HG02763 (cell line): Measurements from ENCODE around the gene CCT3.
"Not testable (repeated sequence)": the region's sequence is repeated elsewhere in the genome, so short reads cannot be mapped to it uniquely, and the experiment has no call there.

ENCODE experiments used
- ATAC-seq: cut with Tn5 transposase; IDR thresholded peaks from one replicate; pipeline ENCODE4 v1.9.1; 2021; ENCODE audit warnings: mild to moderate bottlenecking, moderate library complexity; ENCODE audit not compliant: unreplicated experiment

Gene CCT3

DNA sequence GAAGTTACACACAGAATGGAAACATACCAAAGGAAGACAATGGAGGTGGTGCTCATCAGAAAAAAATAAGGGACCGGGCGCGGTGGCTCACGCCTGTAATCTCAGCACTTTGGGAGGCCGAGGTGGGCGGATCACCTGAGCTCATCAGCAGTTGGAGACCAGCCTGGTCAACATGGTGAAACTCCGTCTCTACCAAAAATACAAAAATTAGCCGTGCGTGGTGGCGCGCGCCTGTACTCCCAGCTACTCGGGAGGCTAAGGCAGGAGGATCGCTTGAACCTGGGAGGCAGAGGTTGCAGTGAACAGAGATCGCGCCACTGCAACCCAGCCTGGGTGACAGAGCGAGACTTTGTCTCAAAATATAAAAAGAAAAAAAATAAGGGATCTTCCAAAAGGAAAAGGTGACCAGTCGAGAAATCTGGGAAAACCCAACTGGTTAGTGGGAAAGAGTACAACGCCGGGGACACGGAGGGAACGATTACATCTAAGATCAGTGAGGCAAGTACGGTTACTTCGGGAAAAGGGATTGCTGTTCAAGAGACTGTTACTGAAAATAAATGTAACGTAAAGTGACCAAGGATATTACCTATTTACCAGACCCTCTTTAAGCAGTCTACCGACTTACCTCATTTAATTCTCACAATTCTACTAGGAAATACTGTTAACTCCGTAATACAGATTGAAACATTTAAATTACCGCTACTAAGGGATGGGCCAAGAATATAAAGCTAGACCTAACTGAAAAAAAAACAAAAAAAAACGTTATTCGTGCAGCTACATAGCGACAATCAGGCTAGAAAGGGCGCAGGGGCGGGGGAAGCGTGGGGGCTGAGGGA, 822 bp downstream of the CCT3 start:
- ATAC-seq = no peak

DNA sequence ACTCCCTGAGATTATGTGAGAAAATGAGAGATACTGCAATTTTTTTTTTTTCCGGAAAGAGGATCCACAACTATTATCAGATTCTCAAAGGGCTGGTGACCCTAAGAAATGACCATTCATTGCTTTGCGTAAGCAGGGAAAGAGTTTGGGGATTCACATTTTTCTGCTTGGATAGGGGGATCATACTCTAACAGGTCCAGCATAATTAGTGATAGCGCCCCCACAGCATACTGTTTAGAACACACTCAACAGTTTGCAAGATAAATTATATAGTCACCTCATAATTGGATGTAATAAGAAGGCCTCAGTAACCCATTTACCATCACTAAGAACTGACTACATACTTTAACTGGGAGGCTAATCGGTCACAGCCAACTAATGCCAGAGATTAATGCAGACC, 1.9 kb downstream of the CCT3 start:
- ATAC-seq = no peak

DNA sequence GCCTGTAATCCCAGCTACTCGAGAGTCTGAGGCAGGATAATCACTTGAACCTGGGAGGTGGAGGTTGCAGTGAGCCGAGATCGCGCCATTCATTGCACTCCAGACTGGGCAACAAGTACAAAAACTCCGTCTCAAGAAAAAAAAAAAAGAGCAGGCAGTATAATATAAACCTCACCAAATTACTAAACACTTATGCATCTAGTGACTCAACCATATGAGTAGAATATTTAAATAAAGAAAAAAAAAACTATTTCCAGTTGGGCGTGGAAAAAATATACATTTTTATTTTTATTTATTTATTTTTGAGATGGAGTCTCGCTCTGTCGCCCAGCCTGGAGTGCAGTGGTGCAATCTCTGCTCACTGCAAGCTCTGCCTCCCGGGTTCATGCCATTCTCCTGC, 14.9 kb downstream of the CCT3 start:
- ATAC-seq = not testable (repeated sequence)

- ATAC-seq = no peak
Observed at GRCh38 chr1:156320560-156320959, 17.5 kb downstream of the CCT3 start.

DNA sequence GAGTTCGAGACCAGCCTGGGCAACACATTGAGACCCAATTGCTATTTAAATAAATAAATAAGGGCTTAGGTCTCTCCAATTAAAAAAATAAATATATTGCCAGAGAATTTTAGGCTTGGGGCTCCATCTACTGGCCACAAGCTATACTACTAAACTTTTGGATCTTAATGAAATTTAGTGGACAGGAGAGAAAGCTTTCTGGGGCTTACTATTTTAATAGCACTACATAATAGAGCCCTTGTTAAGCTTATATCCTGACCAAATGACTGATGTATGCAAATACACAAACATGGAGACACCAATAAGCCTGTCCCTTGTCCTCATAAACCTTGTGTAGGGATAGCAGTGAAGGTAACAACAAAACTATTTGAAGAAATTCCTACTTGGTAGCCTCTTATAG, 18.4 kb downstream of the CCT3 start:
- ATAC-seq = no peak

DNA sequence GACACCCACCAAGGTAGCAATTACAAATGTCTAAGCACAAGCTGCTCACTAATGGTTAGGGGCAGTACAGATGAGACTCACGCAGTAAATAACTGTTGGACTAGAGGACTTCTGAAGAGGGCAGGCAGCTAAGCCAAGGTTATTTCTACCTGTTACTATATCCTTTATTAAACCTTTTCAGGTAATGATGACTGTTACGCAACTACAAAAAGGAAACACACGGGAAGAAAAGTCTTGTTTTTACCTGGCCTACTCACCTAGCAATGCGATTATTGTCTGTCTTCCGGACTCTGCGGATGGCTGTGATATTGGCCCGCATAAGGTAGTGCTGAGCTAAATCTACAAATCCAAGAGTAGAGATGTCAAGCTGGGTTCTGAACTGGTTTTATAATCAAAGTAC, 21.2 kb downstream of the CCT3 start:
- no peak for ATAC-seq

- ATAC-seq = no peak
Observed at GRCh38 chr1:156310962-156311361, 27.1 kb downstream of the CCT3 start.

DNA sequence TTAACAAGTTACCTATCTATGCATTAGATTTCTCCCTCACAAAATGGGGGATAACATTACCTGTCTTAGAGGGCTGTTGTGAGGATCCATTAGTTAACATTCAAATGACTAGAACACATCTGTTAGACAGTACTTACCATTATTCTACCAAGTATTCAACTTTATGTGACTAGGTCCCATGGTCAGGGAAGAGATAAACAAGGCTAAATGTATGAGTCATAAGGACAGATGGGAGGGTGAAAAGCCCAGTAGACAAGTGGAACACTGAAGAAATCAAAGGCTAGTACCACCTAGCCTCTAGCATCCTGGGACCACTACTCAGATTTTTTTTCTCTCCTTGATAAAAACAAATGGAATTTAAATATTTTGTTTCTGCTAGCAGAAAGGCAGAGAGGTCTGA, 30.0 kb downstream of the CCT3 start:
- ATAC-seq = no peak

DNA sequence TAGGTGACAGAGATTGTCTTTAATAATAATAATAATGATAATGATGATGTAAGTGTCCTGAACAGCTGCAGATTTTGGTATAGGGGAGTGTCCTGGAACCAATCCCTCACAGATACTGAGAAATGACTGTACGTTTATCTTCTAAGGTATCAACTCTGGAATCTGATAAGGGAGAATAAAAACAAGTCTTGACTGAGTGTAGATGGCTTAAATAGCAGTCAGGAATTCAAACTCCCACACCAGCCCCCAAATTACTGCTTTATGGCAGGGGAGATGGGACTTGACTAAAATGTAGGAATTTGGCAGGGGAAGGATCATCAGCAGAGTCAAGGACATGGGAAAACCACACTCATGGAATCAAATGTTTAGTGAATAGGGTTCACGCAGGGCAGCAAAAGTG, 32.9 kb downstream of the CCT3 start:
- no peak for ATAC-seq

DNA sequence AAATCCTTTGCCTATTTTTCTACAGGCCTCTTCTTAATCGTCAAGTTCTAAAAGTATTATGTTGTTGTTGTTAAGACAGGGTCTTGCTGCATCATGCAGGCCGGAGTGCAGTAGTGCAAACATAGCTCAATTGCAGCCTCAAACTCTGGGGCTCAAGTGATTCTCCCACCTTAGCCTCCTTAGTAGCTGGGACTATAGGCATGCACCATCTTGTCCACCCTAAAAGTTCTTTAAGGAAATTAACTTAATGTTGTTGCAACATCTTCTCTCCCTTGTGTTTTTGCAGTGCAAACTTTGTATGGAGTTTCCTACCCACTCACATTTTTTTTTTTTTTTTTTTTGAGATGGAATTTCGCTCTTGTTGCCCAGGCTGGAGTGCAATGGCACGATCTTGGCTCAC, 34.9 kb downstream of the CCT3 start:
- ATAC-seq = no peak

GRCh38 chr1:156298852-156299357, 39.2 kb downstream of the CCT3 start, which contains the start of gene VHLL:
Gene VHLL, minus strand, starts transcription at chr1:156299307. Its CDS starts 118 bp downstream, at chr1:156299189.
- ATAC-seq = no peak

GRCh38 chr1:156295391-156295947, 42.6 kb downstream of the CCT3 start, which contains the start of gene GLMP:
Gene GLMP, minus strand, starts transcription at chr1:156295679. Its CDS starts 34 bp downstream, at chr1:156295645.
- ATAC-seq = no peak

GRCh38 chr1:156293895-156294294, 44.2 kb downstream of the CCT3 start:
- ATAC-seq = no peak

GRCh38 chr1:156293098-156293434, 45.0 kb downstream of the CCT3 start:
- ATAC-seq = no peak

DNA sequence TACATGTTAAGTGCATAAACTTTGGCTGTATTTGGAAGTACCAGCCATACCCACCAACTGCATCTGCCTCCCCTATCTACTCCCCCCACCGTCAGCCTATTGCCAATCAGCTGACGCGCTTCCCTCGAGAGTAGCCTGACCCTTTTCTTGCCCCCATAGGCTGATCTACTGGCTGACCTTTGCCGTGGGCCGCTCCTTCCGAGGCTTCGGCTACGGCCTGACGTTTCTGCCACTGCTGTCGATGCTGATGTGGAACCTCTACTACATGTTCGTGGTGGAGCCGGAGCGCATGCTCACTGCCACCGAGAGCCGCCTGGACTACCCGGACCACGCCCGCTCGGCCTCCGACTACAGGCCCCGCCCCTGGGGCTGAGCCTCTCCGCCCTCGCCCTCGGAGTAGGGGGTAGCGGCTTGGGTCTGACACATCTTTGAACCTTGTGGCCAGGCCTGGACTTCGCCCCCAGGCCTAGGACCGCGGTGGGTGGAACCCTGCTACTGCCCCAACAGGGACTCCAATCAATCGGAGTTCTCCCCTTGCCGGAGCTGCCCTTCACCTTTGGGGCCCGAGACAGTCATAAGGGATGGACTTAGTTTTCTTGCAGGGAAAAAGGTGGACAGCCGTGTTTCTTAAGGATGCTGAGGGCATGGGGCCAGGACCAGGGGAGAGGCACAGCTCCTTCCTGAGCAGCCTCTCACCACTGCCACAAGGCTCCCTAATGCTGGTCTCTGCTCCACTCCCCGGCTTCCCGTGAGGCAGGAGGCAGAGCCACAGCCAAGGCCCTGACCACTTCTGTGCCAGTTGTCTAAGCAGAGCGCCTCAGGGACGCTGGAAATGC, 46.6 kb downstream of the CCT3 start:
- no peak for ATAC-seq

- ATAC-seq = no peak
Observed at GRCh38 chr1:156289857-156290256, 48.2 kb downstream of the CCT3 start.

DNA sequence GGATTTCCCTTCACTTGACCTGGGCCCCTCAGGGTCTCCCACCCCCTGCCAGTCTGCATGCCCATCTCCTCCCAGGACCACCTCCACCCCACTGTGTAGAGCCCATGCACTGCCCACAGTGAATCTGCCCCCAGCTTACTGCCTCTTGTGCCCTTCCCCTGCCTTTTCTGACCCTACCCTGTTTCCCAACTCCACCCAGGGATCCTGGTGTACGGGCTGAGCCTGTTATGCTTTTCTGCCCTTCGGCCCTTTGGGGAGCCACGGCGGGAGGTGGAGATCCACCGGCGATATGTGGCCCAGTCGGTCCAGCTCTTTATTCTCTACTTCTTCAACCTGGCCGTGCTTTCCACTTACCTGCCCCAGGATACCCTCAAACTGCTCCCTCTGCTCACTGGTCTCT, 52.0 kb downstream of the CCT3 start:
- ATAC-seq = no peak

DNA sequence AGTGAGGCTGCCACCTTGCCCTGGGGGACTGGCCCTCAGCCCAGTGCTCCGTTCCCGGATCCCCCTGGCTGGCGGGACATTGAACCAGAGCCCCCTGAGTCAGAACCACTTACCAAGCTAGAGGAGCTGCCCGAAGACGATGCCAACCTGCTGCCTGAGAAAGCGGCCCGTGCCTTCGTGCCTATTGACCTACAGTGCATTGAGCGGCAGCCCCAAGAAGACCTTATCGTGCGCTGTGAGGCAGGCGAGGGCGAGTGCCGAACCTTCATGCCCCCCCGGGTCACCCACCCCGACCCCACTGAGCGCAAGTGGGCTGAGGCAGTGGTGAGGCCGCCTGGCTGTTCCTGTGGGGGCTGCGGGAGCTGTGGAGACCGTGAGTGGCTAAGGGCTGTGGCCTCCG, 52.7 kb downstream of the CCT3 start:
- ATAC-seq = no peak

DNA sequence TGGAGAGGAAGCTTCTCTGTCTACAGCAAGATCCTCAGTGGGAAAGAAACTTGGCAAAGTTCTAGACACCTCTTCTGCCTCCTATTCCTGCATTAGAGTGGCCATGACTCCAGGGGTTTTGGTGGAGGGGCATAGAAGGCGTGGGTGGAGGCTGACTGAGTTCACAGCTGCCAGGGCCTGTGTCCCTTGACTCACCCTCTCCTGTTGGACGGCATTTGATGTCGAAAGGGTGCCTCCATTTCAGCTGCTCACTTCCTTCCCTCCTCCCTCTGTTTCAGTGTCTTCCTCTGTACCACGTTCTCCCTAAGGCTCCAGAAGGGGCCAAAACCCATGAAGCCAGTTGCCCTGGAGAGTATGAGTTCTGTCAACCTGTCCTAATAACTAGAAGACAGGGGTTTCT, 53.3 kb downstream of the CCT3 start:
- ATAC-seq = no peak

DNA sequence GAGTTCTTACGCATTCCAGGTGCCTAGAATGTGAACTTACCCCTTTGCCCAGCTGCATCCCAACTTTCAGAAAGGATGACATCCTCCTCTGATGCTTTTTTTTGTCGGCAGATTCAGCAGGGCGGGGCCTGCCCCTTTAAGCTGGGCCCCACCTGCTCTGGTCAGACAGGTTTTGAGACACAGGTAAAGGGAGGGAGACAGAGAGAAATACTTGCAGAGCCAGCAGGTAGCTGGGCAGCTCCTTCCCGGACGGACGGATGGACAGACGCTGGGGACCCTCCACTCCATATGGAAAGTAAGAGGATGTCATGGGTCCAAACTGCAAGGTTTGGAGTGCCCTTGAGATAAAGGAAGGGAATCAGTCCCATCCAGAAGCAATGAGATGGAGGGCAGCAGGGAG, 54.0 kb downstream of the CCT3 start, which contains the start of gene TMEM79:
TSS of gene TMEM79 (plus strand) at position 214 of the 400 bp plus-strand sequence. CDS start 902 bp downstream, outside the sequence.
- ATAC-seq = no peak

DNA sequence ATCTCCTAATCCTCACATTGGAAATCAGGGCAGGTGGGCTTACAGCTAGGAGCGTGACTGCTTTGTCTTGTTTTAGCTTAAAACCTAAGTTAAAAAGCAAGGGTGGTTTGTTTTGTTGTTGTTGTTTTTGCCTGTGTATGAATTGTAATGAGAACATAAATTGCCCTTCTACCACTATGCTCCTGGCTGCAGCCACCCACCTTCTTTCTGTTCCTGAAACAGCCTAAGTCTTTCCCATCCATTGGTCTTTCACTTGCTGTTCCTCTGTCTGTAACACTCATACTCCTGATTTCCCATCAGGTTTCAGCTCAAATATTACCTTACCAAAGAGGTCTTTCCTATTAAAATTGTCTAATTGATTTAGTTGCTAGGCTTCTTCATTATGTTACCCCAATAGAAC, 54.6 kb downstream of the CCT3 start:
- no peak for ATAC-seq
